ENCODE measurements around the gene PRKAA1.

The PRKAA1 gene

GRCh38 chr5:40770764-40771163 lies 27.4 kb downstream of the PRKAA1 start:
- Histone ChIP-seq H3K4me1 (ENCODE audit: control insufficient read depth, insufficient read depth, low read length) (no peaks in the 10 kb centered on the region), H3K9ac (ENCODE audit: low read length) (no peak overlapping the region), H3K27ac (ENCODE audit: low read depth, low read length) (no peak overlapping the region), H3K36me3 (ENCODE audit: control insufficient read depth, insufficient read depth, low read length) (peaks cover 3% of the 10 kb centered on the region), H3K27me3 (ENCODE audit: control insufficient read depth, insufficient read depth, low read length) (no peaks in the 10 kb centered on the region), H3K4me3 (ENCODE audit: low read length) (no peak overlapping the region)

- Histone ChIP-seq H3K4me3 (ENCODE audit: low read length) (no peak overlapping the region), H3K4me1 (ENCODE audit: control insufficient read depth, insufficient read depth, low read length) (no peaks in the 10 kb centered on the region), H3K27ac (ENCODE audit: low read depth, low read length) (no peak overlapping the region), H3K9ac (ENCODE audit: low read length) (no peak overlapping the region), H3K27me3 (ENCODE audit: control insufficient read depth, insufficient read depth, low read length) (no peaks in the 10 kb centered on the region), H3K36me3 (ENCODE audit: control insufficient read depth, insufficient read depth, low read length) (peaks cover 11% of the 10 kb centered on the region)
These were observed 35.5 kb downstream of the PRKAA1 start for GRCh38 chr5:40762705-40763104.

- Histone ChIP-seq H3K4me3 (ENCODE audit: low read length) (no peak overlapping the region), H3K27ac (ENCODE audit: low read depth, low read length) (no peak overlapping the region), H3K4me1 (ENCODE audit: control insufficient read depth, insufficient read depth, low read length) (peaks cover 3% of the 10 kb centered on the region), H3K36me3 (ENCODE audit: control insufficient read depth, insufficient read depth, low read length) (no peaks in the 10 kb centered on the region), H3K27me3 (ENCODE audit: control insufficient read depth, insufficient read depth, low read length) (no peaks in the 10 kb centered on the region), H3K9ac (ENCODE audit: low read length) (no peak overlapping the region)
These were observed 40.8 kb downstream of the PRKAA1 start for GRCh38 chr5:40757400-40757799.

GRCh38 chr5:40755407-40756365 lies 42.5 kb downstream of the PRKAA1 start, which contains the start of gene TTC33:
TSS of gene TTC33 (minus strand) at chr5:40755961. CDS start at chr5:40747018, 8,943 bp downstream.
- H3K27me3 ChIP-seq (ENCODE audit: control insufficient read depth, insufficient read depth, low read length) = no peaks in the 10 kb centered on the region
- peak within 1 kb of the TSS; percentile 96 for H3K9ac ChIP-seq (ENCODE audit: low read length)
- H3K4me1 ChIP-seq (ENCODE audit: control insufficient read depth, insufficient read depth, low read length) = peaks cover 3% of the 10 kb centered on the region
- H3K36me3 ChIP-seq (ENCODE audit: control insufficient read depth, insufficient read depth, low read length) = no peaks in the 10 kb centered on the region
- H3K27ac ChIP-seq (ENCODE audit: low read depth, low read length) = peak within 1 kb of the TSS; percentile 91
- peak within 1 kb of the TSS; percentile 99 for H3K4me3 ChIP-seq (ENCODE audit: low read length)

- peak overlapping the region; percentile 91 for H3K27ac ChIP-seq (ENCODE audit: low read depth, low read length)
- peak overlapping the region; percentile 96 for H3K9ac ChIP-seq (ENCODE audit: low read length)
- H3K4me3 ChIP-seq (ENCODE audit: low read length) = peak overlapping the region; percentile 99
These were observed 43.1 kb downstream of the PRKAA1 start for GRCh38 chr5:40755093-40755406.

GRCh38 chr5:40754381-40755092 lies 43.6 kb downstream of the PRKAA1 start:
- H3K4me1 ChIP-seq (ENCODE audit: control insufficient read depth, insufficient read depth, low read length) = peaks cover 3% of the 10 kb centered on the region
- H3K27ac ChIP-seq (ENCODE audit: low read depth, low read length) = peak overlapping the region; percentile 91
- peak overlapping the region; percentile 99 for H3K4me3 ChIP-seq (ENCODE audit: low read length)
- no peaks in the 10 kb centered on the region for H3K36me3 ChIP-seq (ENCODE audit: control insufficient read depth, insufficient read depth, low read length)
- H3K27me3 ChIP-seq (ENCODE audit: control insufficient read depth, insufficient read depth, low read length) = no peaks in the 10 kb centered on the region
- no peak overlapping the region for H3K9ac ChIP-seq (ENCODE audit: low read length)

More at GRCh38 chr5:40755093-40755406, 43.1 kb downstream of the PRKAA1 start:
- Histone ChIP-seq H3K4me1 (ENCODE audit: control insufficient read depth, insufficient read depth, low read length) (peaks cover 3% of the 10 kb centered on the region), H3K27me3 (ENCODE audit: control insufficient read depth, insufficient read depth, low read length) (no peaks in the 10 kb centered on the region), H3K36me3 (ENCODE audit: control insufficient read depth, insufficient read depth, low read length) (no peaks in the 10 kb centered on the region)

GRCh38 chr5:40746703-40747102 lies 51.5 kb downstream of the PRKAA1 start:
- H3K4me3 ChIP-seq (ENCODE audit: low read length) = no peak overlapping the region
- H3K36me3 ChIP-seq (ENCODE audit: control insufficient read depth, insufficient read depth, low read length) = no peaks in the 10 kb centered on the region
- H3K9ac ChIP-seq (ENCODE audit: low read length) = no peak overlapping the region
- no peak overlapping the region for H3K27ac ChIP-seq (ENCODE audit: low read depth, low read length)
- H3K27me3 ChIP-seq (ENCODE audit: control insufficient read depth, insufficient read depth, low read length) = no peaks in the 10 kb centered on the region
- no peaks in the 10 kb centered on the region for H3K4me1 ChIP-seq (ENCODE audit: control insufficient read depth, insufficient read depth, low read length)

- Histone ChIP-seq H3K27ac (ENCODE audit: low read depth, low read length) (no peak overlapping the region), H3K9ac (ENCODE audit: low read length) (no peak overlapping the region), H3K4me1 (ENCODE audit: control insufficient read depth, insufficient read depth, low read length) (no peaks in the 10 kb centered on the region), H3K36me3 (ENCODE audit: control insufficient read depth, insufficient read depth, low read length) (peaks cover 4% of the 10 kb centered on the region), H3K4me3 (ENCODE audit: low read length) (no peak overlapping the region), H3K27me3 (ENCODE audit: control insufficient read depth, insufficient read depth, low read length) (no peaks in the 10 kb centered on the region)
These were observed 54.4 kb downstream of the PRKAA1 start for GRCh38 chr5:40743771-40744170.

- Histone ChIP-seq H3K27ac (ENCODE audit: low read depth, low read length) (no peak overlapping the region), H3K9ac (ENCODE audit: low read length) (no peak overlapping the region), H3K36me3 (ENCODE audit: control insufficient read depth, insufficient read depth, low read length) (peaks cover 4% of the 10 kb centered on the region), H3K27me3 (ENCODE audit: control insufficient read depth, insufficient read depth, low read length) (no peaks in the 10 kb centered on the region), H3K4me3 (ENCODE audit: low read length) (no peak overlapping the region), H3K4me1 (ENCODE audit: control insufficient read depth, insufficient read depth, low read length) (peaks cover 3% of the 10 kb centered on the region)
These were observed 59.7 kb downstream of the PRKAA1 start for GRCh38 chr5:40738502-40738901.

GRCh38 chr5:40736103-40736875 lies 61.9 kb downstream of the PRKAA1 start:
- Histone ChIP-seq H3K4me1 (ENCODE audit: control insufficient read depth, insufficient read depth, low read length) (peaks cover 3% of the 10 kb centered on the region), H3K27ac (ENCODE audit: low read depth, low read length) (no peak overlapping the region), H3K27me3 (ENCODE audit: control insufficient read depth, insufficient read depth, low read length) (no peaks in the 10 kb centered on the region), H3K4me3 (ENCODE audit: low read length) (no peak overlapping the region), H3K9ac (ENCODE audit: low read length) (no peak overlapping the region), H3K36me3 (ENCODE audit: control insufficient read depth, insufficient read depth, low read length) (peaks cover 4% of the 10 kb centered on the region)

- peaks cover 3% of the 10 kb centered on the region for H3K4me1 ChIP-seq (ENCODE audit: control insufficient read depth, insufficient read depth, low read length)
- no peak overlapping the region for H3K9ac ChIP-seq (ENCODE audit: low read length)
- H3K36me3 ChIP-seq (ENCODE audit: control insufficient read depth, insufficient read depth, low read length) = peaks cover 3% of the 10 kb centered on the region
- no peak overlapping the region for H3K4me3 ChIP-seq (ENCODE audit: low read length)
- H3K27me3 ChIP-seq (ENCODE audit: control insufficient read depth, insufficient read depth, low read length) = no peaks in the 10 kb centered on the region
- no peak overlapping the region for H3K27ac ChIP-seq (ENCODE audit: low read depth, low read length)
These were observed 62.6 kb downstream of the PRKAA1 start for GRCh38 chr5:40735609-40736008.

- Histone ChIP-seq H3K36me3 (ENCODE audit: control insufficient read depth, insufficient read depth, low read length) (no peaks in the 10 kb centered on the region), H3K4me3 (ENCODE audit: low read length) (no peak overlapping the region), H3K27me3 (ENCODE audit: control insufficient read depth, insufficient read depth, low read length) (no peaks in the 10 kb centered on the region), H3K4me1 (ENCODE audit: control insufficient read depth, insufficient read depth, low read length) (peaks cover 3% of the 10 kb centered on the region), H3K9ac (ENCODE audit: low read length) (no peak overlapping the region), H3K27ac (ENCODE audit: low read depth, low read length) (no peak overlapping the region)
These were observed 63.2 kb downstream of the PRKAA1 start for GRCh38 chr5:40734986-40735385.

All from rectal smooth muscle tissue (tissue), 1 donor.